IPS DF 6.9 (cell line): ENCODE results near the gene LCN6.

Experiments used
- DNase-seq: peaks from one replicate; pipeline ENCODE4 v3.0.0-alpha.2; 2013; ENCODE audit warnings: low read depth, low spot score
- H3K27ac ChIP-seq: one replicate; pipeline ENCODE4 v1.5.1; 2013; ENCODE audit warnings: low read length, control low read depth
- H3K27me3 ChIP-seq: 2 replicates; pipeline ENCODE4 v1.6.1; 2013; ENCODE audit warnings: mild to moderate bottlenecking, low read length; ENCODE audit not compliant: control insufficient read depth, insufficient read depth
- H3K36me3 ChIP-seq: 2 replicates; pipeline ENCODE4 v1.6.1; 2013; ENCODE audit warnings: low read length; ENCODE audit not compliant: control insufficient read depth, insufficient read depth
- H3K4me1 ChIP-seq: 2 replicates; pipeline ENCODE4 v1.6.1; 2013; ENCODE audit warnings: low read length; ENCODE audit not compliant: control insufficient read depth, insufficient read depth
- H3K4me3 ChIP-seq: 2 replicates; pipeline ENCODE4 v1.5.1; 2013; ENCODE audit warnings: mild to moderate bottlenecking, low read length
- H3K9me3 ChIP-seq: 2 replicates; pipeline ENCODE4 v1.6.1; 2013; ENCODE audit warnings: low read length, inconsistent platforms; ENCODE audit not compliant: control insufficient read depth, insufficient read depth
- WGBS: extraction: QIAGEN DNeasy Blood & Tissue Kit; methylation state at CpG from one replicate; pipeline ENCODE4 v1.1.7; 2013; ENCODE audit warnings: mixed read lengths, missing lambda C conversion rate; ENCODE audit not compliant: insufficient read length, insufficient coverage; 5-methylcytosine and 5-hydroxymethylcytosine counted together

LCN6 gene

GRCh38 chr9:136751244-136751643 is 2.9 kb upstream of the LCN6 start:
- no peaks in the 10 kb centered on the region for H3K27me3 ChIP-seq
- no peak for DNase-seq
- no peak overlapping the region for H3K4me3 ChIP-seq
- WGBS = no CpG with 5 or more reads among the region's 1 CpG
- H3K36me3 ChIP-seq = no peaks in the 10 kb centered on the region
- H3K4me1 ChIP-seq = no peaks in the 10 kb centered on the region; the same call in 1 of the 2 replicates
- H3K9me3 ChIP-seq = no peaks in the 10 kb centered on the region
- H3K27ac ChIP-seq = no peak overlapping the region

DNA sequence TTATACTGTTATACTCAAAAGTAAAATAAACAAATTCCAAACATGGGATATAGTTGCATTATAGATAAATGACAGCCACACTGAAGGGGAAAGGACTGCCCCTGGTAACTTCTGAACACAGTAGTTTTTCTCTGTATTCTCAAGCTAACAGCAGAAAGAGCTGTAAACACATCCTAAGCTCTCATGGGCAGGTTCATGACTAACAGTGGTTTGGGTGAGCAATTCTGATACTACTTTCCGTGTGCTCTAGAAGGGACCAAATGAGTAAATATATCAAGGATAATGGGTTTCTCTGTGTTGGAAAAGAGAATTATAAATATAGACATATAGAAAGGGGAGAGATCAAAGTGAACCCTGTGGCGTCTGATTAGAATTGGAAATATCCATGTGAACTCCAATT is 2.2 kb upstream of the LCN6 start:
- Histone ChIP-seq H3K27me3 (no peaks in the 10 kb centered on the region), H3K4me3 (no peak overlapping the region), H3K4me1 (no peaks in the 10 kb centered on the region; the same call in 1 of the 2 replicates), H3K9me3 (no peaks in the 10 kb centered on the region), H3K27ac (no peak overlapping the region), H3K36me3 (no peaks in the 10 kb centered on the region)
- no peak for DNase-seq
- no CpG with 5 or more reads among the region's 2 CpGs for whole genome bisulfite sequencing

- no peaks in the 10 kb centered on the region; the same call in 1 of the 2 replicates for H3K4me1 ChIP-seq
- H3K27ac ChIP-seq = no peak overlapping the region
- DNase-seq = no peak
- no peaks in the 10 kb centered on the region for H3K27me3 ChIP-seq
- no peaks in the 10 kb centered on the region for H3K36me3 ChIP-seq
- no peak overlapping the region for H3K4me3 ChIP-seq
- WGBS = no CpG with 5 or more reads among the region's 21 CpGs
- no peaks in the 10 kb centered on the region for H3K9me3 ChIP-seq
Measured at GRCh38 chr9:136748666-136749611, 614 bp upstream of the LCN6 start.

- WGBS = no CpG with 5 or more reads among the region's 22 CpGs
- Histone ChIP-seq H3K27me3 (no peaks in the 10 kb centered on the region), H3K27ac (no peak overlapping the region), H3K9me3 (no peaks in the 10 kb centered on the region), H3K36me3 (no peaks in the 10 kb centered on the region), H3K4me1 (peaks cover 1% of the 10 kb centered on the region), H3K4me3 (no peak overlapping the region; the same call in 1 of the 2 replicates)
- no peak for DNase-seq
Measured at GRCh38 chr9:136747161-136748060, 914 bp downstream of the LCN6 start.

GRCh38 chr9:136746621-136747020 is 1.7 kb downstream of the LCN6 start:
- Histone ChIP-seq H3K4me1 (peaks cover 7% of the 10 kb centered on the region), H3K27me3 (no peaks in the 10 kb centered on the region), H3K9me3 (no peaks in the 10 kb centered on the region), H3K4me3 (no peak overlapping the region), H3K36me3 (no peaks in the 10 kb centered on the region), H3K27ac (no peak overlapping the region)
- DNase-seq = no peak
- no CpG with 5 or more reads among the region's 18 CpGs for WGBS

GRCh38 chr9:136746155-136746490 is 2.2 kb downstream of the LCN6 start:
- H3K27me3 ChIP-seq = no peaks in the 10 kb centered on the region
- WGBS = no CpG with 5 or more reads among the region's 22 CpGs
- H3K27ac ChIP-seq = no peak overlapping the region
- no peak overlapping the region for H3K4me3 ChIP-seq
- no peaks in the 10 kb centered on the region for H3K36me3 ChIP-seq
- H3K4me1 ChIP-seq = peaks cover 10% of the 10 kb centered on the region
- no peaks in the 10 kb centered on the region for H3K9me3 ChIP-seq
- DNase-seq = no peak

DNA sequence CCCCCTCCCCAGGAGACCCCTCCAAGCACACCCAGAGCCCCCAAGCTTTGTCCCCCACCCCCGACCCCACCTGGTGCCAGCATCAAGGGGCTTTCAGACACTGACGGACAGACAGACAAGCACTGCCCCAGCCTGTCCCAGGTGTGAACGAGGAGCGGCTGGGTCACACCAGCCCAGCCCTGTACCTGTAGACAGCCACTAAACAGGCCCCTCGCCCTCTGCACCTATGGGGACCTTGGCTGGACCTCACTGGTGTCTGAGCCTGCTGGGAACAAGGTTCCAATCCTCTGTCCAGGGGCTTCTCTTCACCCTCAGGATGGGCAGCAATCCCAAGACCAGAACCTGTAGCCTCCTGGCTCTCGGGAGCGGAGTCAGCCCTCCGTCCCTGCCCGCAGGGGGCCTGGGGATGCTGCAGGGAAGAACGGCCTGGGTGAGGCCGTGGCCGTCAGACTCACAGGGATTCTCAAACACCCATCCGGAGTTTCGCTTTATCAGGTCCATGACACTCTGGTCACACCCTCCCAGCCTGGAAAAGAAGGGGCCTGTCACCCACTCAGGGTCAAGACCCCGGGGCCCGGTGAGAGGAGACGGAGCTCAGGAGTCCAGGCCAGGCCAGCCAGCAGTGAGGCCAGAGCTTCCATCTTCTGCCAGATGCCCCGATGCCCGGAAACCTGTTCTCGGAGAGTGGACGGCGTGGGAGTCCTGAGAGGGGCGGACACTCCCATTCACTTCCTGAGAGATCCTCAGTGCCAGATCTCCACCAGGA is 2.8 kb downstream of the LCN6 start:
- no peaks in the 10 kb centered on the region for H3K9me3 ChIP-seq
- H3K4me3 ChIP-seq = no peak overlapping the region
- WGBS = no CpG with 5 or more reads among the region's 23 CpGs
- DNase-seq = no peak
- H3K4me1 ChIP-seq = peaks cover 11% of the 10 kb centered on the region
- no peak overlapping the region for H3K27ac ChIP-seq
- H3K27me3 ChIP-seq = no peaks in the 10 kb centered on the region
- H3K36me3 ChIP-seq = no peaks in the 10 kb centered on the region

DNA sequence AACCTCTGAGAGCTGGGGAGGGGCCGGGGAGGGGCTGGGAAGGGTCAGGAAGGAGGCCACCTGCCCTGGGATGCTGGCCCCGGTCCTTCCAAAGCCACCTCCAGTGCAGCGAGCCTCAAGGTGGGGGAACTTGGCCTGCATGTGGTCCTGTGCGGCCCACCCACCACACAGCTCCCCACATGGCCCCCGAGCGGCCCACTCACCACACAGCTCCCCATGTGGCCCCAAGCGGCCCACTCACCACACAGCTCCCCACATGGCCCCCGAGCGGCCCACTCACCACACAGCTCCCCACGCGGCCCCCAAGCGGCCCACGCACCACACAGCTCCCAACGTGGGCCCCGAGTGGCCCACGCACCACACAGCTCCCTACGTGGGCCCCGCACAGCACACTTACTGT is 3.6 kb downstream of the LCN6 start:
- WGBS = no CpG with 5 or more reads among the region's 18 CpGs
- H3K4me1 ChIP-seq = peaks cover 11% of the 10 kb centered on the region
- H3K27me3 ChIP-seq = no peaks in the 10 kb centered on the region
- H3K4me3 ChIP-seq = no peak overlapping the region
- no peak overlapping the region for H3K27ac ChIP-seq
- no peak for DNase-seq
- no peaks in the 10 kb centered on the region for H3K36me3 ChIP-seq
- H3K9me3 ChIP-seq = no peaks in the 10 kb centered on the region

DNA sequence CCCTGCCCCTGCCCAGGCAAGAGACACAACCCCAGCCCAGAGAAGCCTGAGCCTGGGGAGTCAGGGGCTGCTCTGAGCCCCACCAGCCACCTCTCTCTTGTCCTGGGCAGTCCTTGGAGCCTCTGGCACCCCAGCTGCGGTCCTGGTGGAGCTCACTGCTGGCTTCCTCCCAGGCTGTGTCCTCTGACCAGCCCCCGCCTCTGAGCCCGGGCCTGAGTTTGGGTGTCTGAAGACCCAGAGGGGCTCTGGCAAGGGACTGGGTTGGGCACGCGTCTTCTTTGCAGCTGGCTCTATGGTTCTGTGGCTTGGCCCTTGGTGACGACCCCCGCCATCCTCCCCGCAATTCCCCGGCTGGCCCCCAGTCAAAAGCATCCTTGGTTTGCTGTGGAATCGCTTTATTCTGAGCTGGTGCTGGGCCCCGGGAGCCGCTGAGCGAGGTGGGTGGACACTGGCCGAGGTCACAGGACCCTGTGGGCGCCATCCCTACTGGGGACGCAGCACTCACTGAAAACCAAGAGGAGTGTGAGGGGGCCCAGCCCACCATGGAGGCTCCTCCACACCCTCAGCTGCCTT is 4.6 kb downstream of the LCN6 start:
- Histone ChIP-seq H3K27me3 (no peaks in the 10 kb centered on the region), H3K4me3 (no peak overlapping the region), H3K36me3 (no peaks in the 10 kb centered on the region), H3K9me3 (no peaks in the 10 kb centered on the region), H3K27ac (no peak overlapping the region), H3K4me1 (peaks cover 11% of the 10 kb centered on the region)
- WGBS = no CpG with 5 or more reads among the region's 16 CpGs
- no peak for DNase-seq
